Ishikawa (cell line): ENCODE results near the gene ZNF367.

ENCODE experiments used
- CEBPB ChIP-seq: IDR thresholded peaks from 2 replicates; pipeline ENCODE4 v1.6.1; 2012
- CREB1 ChIP-seq: IDR thresholded peaks from 2 replicates; pipeline ENCODE4 v1.6.1; 2012; ENCODE audit warnings: low read depth
- EGR1 ChIP-seq: IDR thresholded peaks from 2 replicates; pipeline ENCODE4 v1.6.1; 2012
- EP300 ChIP-seq: IDR thresholded peaks from 2 replicates; pipeline ENCODE4 v1.6.1; 2012; ENCODE audit warnings: borderline replicate concordance
- FOXM1 ChIP-seq: IDR thresholded peaks from 2 replicates; pipeline ENCODE4 v1.6.1; 2012; ENCODE audit warnings: low read depth, borderline replicate concordance
- MAX ChIP-seq: IDR thresholded peaks from 2 replicates; pipeline ENCODE4 v1.6.1; 2012
- NFIC ChIP-seq: IDR thresholded peaks from 2 replicates; pipeline ENCODE4 v1.6.1; 2012
- RAD21 ChIP-seq: IDR thresholded peaks from 2 replicates; pipeline ENCODE4 v1.6.1; 2012; ENCODE audit warnings: low read depth
- REST ChIP-seq: IDR thresholded peaks from 2 replicates; pipeline ENCODE4 v1.6.1; 2012; ENCODE audit warnings: low read depth, mild to moderate bottlenecking
- TAF1 ChIP-seq: IDR thresholded peaks from 2 replicates; pipeline ENCODE4 v1.6.1; 2012; ENCODE audit warnings: low read depth, mild to moderate bottlenecking
- TCF12 ChIP-seq: IDR thresholded peaks from 2 replicates; pipeline ENCODE4 v1.6.1; 2012; ENCODE audit warnings: low read depth
- TEAD4 ChIP-seq: IDR thresholded peaks from 2 replicates; pipeline ENCODE4 v1.6.1; 2012
- USF1 ChIP-seq: IDR thresholded peaks from 2 replicates; pipeline ENCODE4 v1.6.1; 2012
- YY1 ChIP-seq: IDR thresholded peaks from 2 replicates; pipeline ENCODE4 v1.6.1; 2012; ENCODE audit warnings: low read depth
- ZBTB7A ChIP-seq: IDR thresholded peaks from 2 replicates; pipeline ENCODE4 v1.6.1; 2012; ENCODE audit warnings: low read depth

Gene ZNF367

GRCh38 chr9:96363175-96363967 lies 54.8 kb downstream of the ZNF367 start:
- TF ChIP-seq FOXM1, result no peak
- no peak for TF ChIP-seq TCF12
- TF ChIP-seq USF1, result no peak
- no peak for TF ChIP-seq NFIC
- no peak for TF ChIP-seq CEBPB
- TF ChIP-seq EGR1, result no peak
- TF ChIP-seq CREB1, result no peak
- no peak for TF ChIP-seq RAD21
- TF ChIP-seq TEAD4, result no peak

- TF ChIP-seq USF1, result no peak
- no peak for TF ChIP-seq MAX
- no peak for TF ChIP-seq CEBPB
- no peak for TF ChIP-seq REST
- TF ChIP-seq ZBTB7A, result no peak
- no peak for TF ChIP-seq TAF1
- TF ChIP-seq TEAD4, result no peak
- no peak for TF ChIP-seq TCF12
- no peak for TF ChIP-seq EP300
- no peak for TF ChIP-seq FOXM1
- no peak for TF ChIP-seq RAD21
- TF ChIP-seq CREB1, result no peak
- no peak for TF ChIP-seq EGR1
- TF ChIP-seq NFIC, result no peak
- no peak for TF ChIP-seq YY1
Observed at GRCh38 chr9:96361668-96362067, 56.5 kb downstream of the ZNF367 start.

- TF ChIP-seq ZBTB7A (no peak), FOXM1 (no peak), TCF12 (no peak), NFIC (no peak), EP300 (no peak), REST (no peak)
Observed at GRCh38 chr9:96360976-96361375, 57.2 kb downstream of the ZNF367 start.

- TF ChIP-seq ZBTB7A (no peak), TEAD4 (no peak), EGR1 (no peak), NFIC (no peak), FOXM1 (no peak), RAD21 (no peak), EP300 (no peak), MAX (no peak), YY1 (no peak), REST (no peak), USF1 (no peak), TCF12 (no peak), CEBPB (no peak), TAF1 (no peak)
Observed at GRCh38 chr9:96350866-96351265, 67.3 kb downstream of the ZNF367 start.
